OCI-LY7 (cell line): ENCODE data around the gene MPV17L.

Experiments
- EZH2phosphoT487 ChIP-seq: fragments of 200-600 bp; sonication (generic); IDR thresholded peaks from 2 replicates; pipeline ENCODE4 v1.6.1; 2018; ENCODE audit warnings: low read depth, borderline replicate concordance, mild to moderate bottlenecking, mixed run types, antibody characterized with exemption, low read length, moderate library complexity, mixed read lengths
- TF ChIP-seq, protein P1 (sequence below): fragments of 200-600 bp; sonication (generic); conservative IDR thresholded peaks from 2 replicates; pipeline ENCODE4 v1.5.1; 2014; ENCODE audit warnings: mild to moderate bottlenecking, antibody characterized with exemption, low read length, moderate library complexity, mixed read lengths

DNA sequence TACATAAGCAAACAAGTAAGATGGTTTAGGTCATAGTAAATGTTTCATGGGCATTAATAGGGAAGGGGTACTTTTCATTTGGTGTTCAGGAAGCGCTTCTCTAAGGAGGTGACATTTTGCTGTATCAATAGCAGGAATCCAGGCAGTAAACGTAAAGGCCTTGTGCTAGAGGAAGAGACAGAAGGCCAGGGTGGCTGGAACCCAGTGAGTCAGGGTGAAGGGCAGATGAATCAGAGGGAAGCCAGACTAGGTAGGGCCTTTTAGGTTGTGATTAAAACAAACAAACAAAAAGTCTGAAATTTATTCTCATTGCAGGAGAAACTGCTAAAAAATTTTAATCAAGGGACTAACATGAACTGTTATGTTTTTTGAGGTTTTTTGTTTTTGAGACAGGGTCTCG lies 45.3 kb downstream of the MPV17L start:
- TF ChIP-seq, protein P1, sequence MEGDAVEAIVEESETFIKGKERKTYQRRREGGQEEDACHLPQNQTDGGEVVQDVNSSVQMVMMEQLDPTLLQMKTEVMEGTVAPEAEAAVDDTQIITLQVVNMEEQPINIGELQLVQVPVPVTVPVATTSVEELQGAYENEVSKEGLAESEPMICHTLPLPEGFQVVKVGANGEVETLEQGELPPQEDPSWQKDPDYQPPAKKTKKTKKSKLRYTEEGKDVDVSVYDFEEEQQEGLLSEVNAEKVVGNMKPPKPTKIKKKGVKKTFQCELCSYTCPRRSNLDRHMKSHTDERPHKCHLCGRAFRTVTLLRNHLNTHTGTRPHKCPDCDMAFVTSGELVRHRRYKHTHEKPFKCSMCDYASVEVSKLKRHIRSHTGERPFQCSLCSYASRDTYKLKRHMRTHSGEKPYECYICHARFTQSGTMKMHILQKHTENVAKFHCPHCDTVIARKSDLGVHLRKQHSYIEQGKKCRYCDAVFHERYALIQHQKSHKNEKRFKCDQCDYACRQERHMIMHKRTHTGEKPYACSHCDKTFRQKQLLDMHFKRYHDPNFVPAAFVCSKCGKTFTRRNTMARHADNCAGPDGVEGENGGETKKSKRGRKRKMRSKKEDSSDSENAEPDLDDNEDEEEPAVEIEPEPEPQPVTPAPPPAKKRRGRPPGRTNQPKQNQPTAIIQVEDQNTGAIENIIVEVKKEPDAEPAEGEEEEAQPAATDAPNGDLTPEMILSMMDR: no peak
- TF ChIP-seq EZH2phosphoT487: no peak
